CD4-positive, alpha-beta memory T cell (primary cell): Measurements from ENCODE around the gene ATR. TPM values are rescaled to one million over a fixed set of nuclear protein-coding genes. Genes with fewer than 3 reads are reported as not detected.
"Not testable (repeated sequence)": the region's sequence is repeated elsewhere in the genome, so short reads cannot be mapped to it uniquely, and the experiment has no call there.

Experiments
- CTCF ChIA-PET: fragments of 350-600 bp; sonication (Branson Sonifier 250); formaldehyde crosslinking; loops from one replicate; lab custom pipeline; 2021; ENCODE audit warnings: inconsistent platforms; ENCODE audit not compliant: partially characterized antibody; lab: Charles Lee
- POLR2A ChIA-PET: fragments of 350-600 bp; sonication (Branson Sonifier 250); formaldehyde crosslinking; loops from one replicate; lab custom pipeline; 2021; ENCODE audit not compliant: partially characterized antibody; lab: Charles Lee
- DNase-seq, 5 donors: peaks; one replicate each; pipeline versions ENCODE4 v3.0.0 to v3.0.0-alpha.2; 2020 to 2022; ENCODE audit warnings: mixed read lengths in 1 of 5
- H3K27ac ChIP-seq: one replicate; pipeline ENCODE4 v1.7.0; 2013; ENCODE audit warnings: low read depth, low read length
- H3K27me3 ChIP-seq: 2 replicates; pipeline ENCODE4 v1.7.0; 2013; ENCODE audit warnings: mild to moderate bottlenecking, low read length, moderate library complexity; ENCODE audit not compliant: insufficient read depth
- H3K36me3 ChIP-seq: 2 replicates; pipeline ENCODE4 v1.7.0; 2013; ENCODE audit warnings: mild to moderate bottlenecking, low read length, moderate library complexity; ENCODE audit not compliant: insufficient read depth
- H3K4me1 ChIP-seq: 2 replicates; pipeline ENCODE4 v1.7.0; 2013; ENCODE audit warnings: mild to moderate bottlenecking, low read length, moderate library complexity; ENCODE audit not compliant: insufficient read depth
- H3K4me3 ChIP-seq, 2 donors: one replicate each; pipeline ENCODE4 v1.7.0; 2013; ENCODE audit warnings: low read length in 2 of 2, mild to moderate bottlenecking in 1 of 2
- H3K9me3 ChIP-seq, 2 donors: one replicate each; pipeline ENCODE4 v1.7.0; 2013; ENCODE audit warnings: low read length in 2 of 2, control low read depth in 1 of 2; ENCODE audit not compliant: control insufficient read depth in 1 of 2
- H3K27ac Mint-ChIP-seq, 7 donors: one replicate each; pipeline ENCODE4 v1.8.0; 2020 to 2021; ENCODE audit warnings: mixed read lengths in 7 of 7, mild to moderate bottlenecking in 6 of 7, inconsistent platforms in 3 of 7, moderate library complexity in 3 of 7
- H3K27me3 Mint-ChIP-seq, 2 donors: one replicate each; pipeline ENCODE4 v1.8.0; 2020 to 2021; ENCODE audit warnings: mixed read lengths in 2 of 2
- H3K36me3 Mint-ChIP-seq, 2 donors: one replicate each; pipeline ENCODE4 v1.8.0; 2020 to 2021; ENCODE audit warnings: mixed read lengths in 2 of 2, inconsistent platforms in 1 of 2, mild to moderate bottlenecking in 1 of 2
- H3K4me1 Mint-ChIP-seq, 4 donors: one replicate each; pipeline ENCODE4 v1.8.0; 2020 to 2021; ENCODE audit warnings: mixed read lengths in 4 of 4, mild to moderate bottlenecking in 1 of 4
- H3K4me3 Mint-ChIP-seq, 8 donors: one replicate each; pipeline ENCODE4 v1.8.0; 2020 to 2021; ENCODE audit warnings: mixed read lengths in 8 of 8, mild to moderate bottlenecking in 7 of 8, moderate library complexity in 6 of 8, inconsistent platforms in 3 of 8
- H3K9me3 Mint-ChIP-seq, 8 donors: one replicate each; pipeline ENCODE4 v1.8.0; 2020 to 2021; ENCODE audit warnings: mixed read lengths in 8 of 8, mild to moderate bottlenecking in 5 of 8, inconsistent platforms in 3 of 8, moderate library complexity in 1 of 8
- intact Hi-C: fragments of 100-400 bp; cut with micrococcal nuclease; formaldehyde crosslinking; loops from one replicate; pipeline ENCODE4 v1.15.1; 2023
- polyA plus RNA-seq, 2 donors: library from polyadenylated mRNA; unstranded; fragments of 300-500 nt; fragmentation: Illumina TruSeq; gene quantifications; one replicate each; pipeline ENCODE4 v1.2.3, GENCODE V29; 2021
- total RNA-seq, 2 experiments: library from RNA; stranded (reverse); gene quantifications; one replicate each; pipeline ENCODE4 v1.2.3, GENCODE V29; 2021

The ATR gene
- total and polyA plus RNA-seq, 4 experiments from 2014 or later = 4.3 to 45.6 (median 27.3) TPM

DNA sequence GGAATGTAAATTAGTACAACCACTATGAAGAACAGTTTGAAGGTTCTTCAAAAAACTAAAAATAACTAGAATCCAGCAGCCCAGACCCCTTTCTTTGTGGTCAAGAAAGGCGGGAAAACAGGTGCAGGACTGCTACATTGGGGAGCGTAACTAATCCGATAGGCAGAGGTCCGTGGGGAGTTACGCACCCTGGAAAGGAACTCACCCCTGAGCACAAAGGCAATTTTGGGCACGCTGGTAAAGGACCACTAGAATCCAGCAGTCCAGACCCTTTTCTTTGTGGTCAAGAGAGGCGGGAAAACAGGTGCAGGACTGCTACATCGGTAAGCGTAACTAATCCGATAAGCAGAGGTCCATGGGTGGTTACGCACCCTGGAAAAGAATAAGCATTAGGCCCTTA lies 140.4 kb downstream of the ATR start:
- H3K9me3 ChIP-seq, intact Hi-C loops, H3K36me3 ChIP-seq, H3K4me3 ChIP-seq, H3K27me3 Mint-ChIP-seq, H3K27me3 ChIP-seq, CTCF ChIA-PET, H3K27ac Mint-ChIP-seq, POLR2A ChIA-PET, DNase-seq, H3K9me3 Mint-ChIP-seq, H3K27ac ChIP-seq: not testable (repeated sequence)
- peak overlapping the region in 1 of 8 donors; percentile 15 for H3K4me3 Mint-ChIP-seq
- H3K4me1 Mint-ChIP-seq = peaks cover 32 to 59% (median 47%) of the 10 kb centered on the region in 4 donors
- H3K4me1 ChIP-seq = peaks cover 25% of the 10 kb centered on the region
- H3K36me3 Mint-ChIP-seq = peaks cover 9 to 15% of the 10 kb centered on the region in 2 donors

DNA sequence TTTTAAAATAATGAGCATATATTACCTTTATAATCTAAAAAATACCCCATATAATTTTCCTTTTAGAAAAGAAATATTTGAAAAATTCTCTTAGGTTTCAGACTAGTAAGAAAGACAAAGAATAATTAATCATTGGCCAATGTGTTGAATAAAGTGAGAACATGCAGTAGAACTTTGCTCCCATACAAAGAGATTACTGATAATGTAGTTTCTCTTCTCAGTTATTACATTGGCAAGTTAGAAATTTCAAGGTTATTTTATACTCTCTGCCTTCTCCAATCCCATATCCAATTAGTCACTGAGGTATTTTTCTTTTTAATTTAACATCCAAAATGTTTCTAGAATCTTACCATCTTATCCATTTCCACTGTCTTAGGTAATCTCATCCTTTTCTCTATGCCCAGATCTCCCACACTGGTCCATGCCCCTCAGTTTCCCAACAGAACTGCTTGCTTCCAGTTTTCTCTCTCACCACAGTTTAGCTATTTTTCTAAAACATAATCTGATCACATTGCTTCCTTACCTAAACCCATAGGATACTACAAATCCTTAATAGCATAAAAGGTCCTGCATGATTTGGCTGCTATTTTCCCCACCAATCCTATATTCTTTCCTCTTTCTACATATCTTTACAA lies 141.5 kb downstream of the ATR start:
- H3K9me3 ChIP-seq = no peaks in the 10 kb centered on the region
- H3K27ac ChIP-seq = no peak overlapping the region
- Mint-ChIP-seq H3K36me3 (peaks cover 13 to 19% of the 10 kb centered on the region in 2 donors), H3K27ac (peak overlapping the region; percentile 1 to 55 (median 15)), H3K9me3 (no peaks in the 10 kb centered on the region), H3K27me3 (no peaks in the 10 kb centered on the region), H3K4me1 (peaks cover 32 to 51% (median 42%) of the 10 kb centered on the region in 4 donors), H3K4me3 (peak overlapping the region in 4 of 8 donors; percentile 3 to 15 (median 10))
- intact Hi-C loops = no loop called here
- POLR2A ChIA-PET = interaction anchor here (1.2 kb wide), 1 partner anchor 11 kb away, joined by 3 read pairs; the partner anchor contains the start of gene XRN1
- H3K4me3 ChIP-seq = no peak overlapping the region
- no peak for DNase-seq
- CTCF ChIA-PET = no interaction called here
- no peaks in the 10 kb centered on the region for H3K27me3 ChIP-seq
- H3K36me3 ChIP-seq = peaks cover 7% of the 10 kb centered on the region
- H3K4me1 ChIP-seq = peaks cover 25% of the 10 kb centered on the region

DNA sequence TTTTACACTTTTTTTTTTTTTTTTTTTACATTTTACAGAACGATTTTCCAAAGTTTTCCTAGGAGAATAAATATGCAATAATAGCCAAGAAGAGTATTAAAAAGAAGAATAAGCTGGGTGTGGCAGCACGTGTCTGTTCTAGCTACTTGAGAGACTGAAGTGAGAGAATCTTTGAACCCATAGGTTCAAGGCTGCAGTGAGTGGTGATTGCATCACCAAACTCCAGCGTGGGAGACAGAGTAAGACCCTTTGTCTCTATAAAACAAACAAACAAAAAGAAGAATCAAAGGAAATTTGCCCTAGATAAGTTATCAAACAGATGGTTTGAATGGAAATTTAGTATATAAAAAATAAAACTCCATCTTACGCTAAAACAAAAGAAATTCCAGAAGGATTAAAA lies 144.0 kb downstream of the ATR start:
- Mint-ChIP-seq H3K4me3 (no peak overlapping the region), H3K4me1 (peaks cover 31 to 33% (median 32%) of the 10 kb centered on the region in 4 donors), H3K27ac (no peak overlapping the region), H3K36me3 (peaks cover 28 to 29% of the 10 kb centered on the region in 2 donors), H3K27me3 (no peaks in the 10 kb centered on the region), H3K9me3 (no peaks in the 10 kb centered on the region)
- no peaks in the 10 kb centered on the region for H3K9me3 ChIP-seq
- intact Hi-C loops = no loop called here
- DNase-seq = no peak
- H3K27ac ChIP-seq = no peak overlapping the region
- H3K36me3 ChIP-seq = peaks cover 12% of the 10 kb centered on the region
- peaks cover 20% of the 10 kb centered on the region for H3K4me1 ChIP-seq
- ChIA-PET POLR2A (interaction anchor here (0.7 kb wide), 1 partner anchor 9 kb away, joined by 3 read pairs; no protein-coding TSS in a partner anchor), CTCF (interaction anchor here (0.7 kb wide), 4 partner anchors 10 to 582 kb away, joined by 3 read pairs; no protein-coding TSS in a partner anchor)
- no peaks in the 10 kb centered on the region for H3K27me3 ChIP-seq
- no peak overlapping the region for H3K4me3 ChIP-seq

DNA sequence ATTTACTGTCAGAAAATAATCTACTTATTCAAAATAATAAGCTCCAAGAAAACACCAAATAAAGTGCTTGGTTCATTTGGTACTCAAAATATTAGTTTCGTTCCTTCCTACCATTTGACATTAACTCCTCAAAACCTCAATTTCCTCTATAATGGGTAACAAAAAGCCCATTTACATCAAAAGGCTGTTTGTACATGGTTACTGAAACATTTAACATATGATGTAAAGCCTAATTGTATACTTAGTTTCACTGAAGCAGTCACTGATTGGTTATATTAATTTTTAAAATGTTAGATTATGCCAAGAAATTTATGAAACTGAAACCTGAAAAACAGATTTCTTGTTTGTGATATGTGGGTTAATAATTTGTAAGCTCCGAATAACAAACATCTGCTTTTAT lies 145.4 kb downstream of the ATR start:
- Histone ChIP-seq H3K27ac (no peak overlapping the region), H3K4me3 (no peak overlapping the region), H3K36me3 (peaks cover 12% of the 10 kb centered on the region), H3K27me3 (no peaks in the 10 kb centered on the region), H3K9me3 (no peaks in the 10 kb centered on the region), H3K4me1 (peaks cover 15% of the 10 kb centered on the region)
- intact Hi-C loops = no loop called here
- H3K4me3 Mint-ChIP-seq = no peak overlapping the region
- no peaks in the 10 kb centered on the region for H3K27me3 Mint-ChIP-seq
- H3K36me3 Mint-ChIP-seq = peaks cover 38 to 40% of the 10 kb centered on the region in 2 donors
- no peaks in the 10 kb centered on the region for H3K9me3 Mint-ChIP-seq
- H3K27ac Mint-ChIP-seq = no peak overlapping the region
- DNase-seq = no peak
- H3K4me1 Mint-ChIP-seq = peaks cover 17 to 31% (median 22%) of the 10 kb centered on the region in 4 donors
- CTCF ChIA-PET = interaction anchor here (1.4 kb wide), 1 partner anchor 10 kb away, joined by 3 read pairs; no protein-coding TSS in a partner anchor
- POLR2A ChIA-PET = no interaction called here

DNA sequence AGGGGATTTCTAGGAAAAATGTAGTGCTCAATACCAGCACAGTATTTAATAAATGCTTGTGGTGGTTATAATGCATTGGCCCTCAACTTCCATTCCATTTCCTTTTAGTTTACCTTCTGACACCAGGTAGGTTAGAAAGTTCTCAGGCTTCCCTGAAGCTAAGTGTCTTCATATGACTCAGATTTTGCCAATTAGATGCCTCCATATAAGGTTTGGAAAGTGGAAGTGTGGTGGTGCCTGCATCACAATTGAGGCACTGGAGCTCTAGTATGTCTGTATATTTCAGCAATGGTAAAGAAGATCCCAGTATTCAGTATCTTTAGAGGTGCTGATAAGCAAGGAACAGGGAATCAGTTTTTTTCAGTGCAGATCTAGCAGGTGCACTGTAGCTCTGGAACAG lies 149.0 kb downstream of the ATR start:
- intact Hi-C loops = no loop called here
- peaks cover 0 to 26% (median 15%) of the 10 kb centered on the region in 4 donors for H3K4me1 Mint-ChIP-seq
- no peaks in the 10 kb centered on the region for H3K27me3 Mint-ChIP-seq
- no peak overlapping the region for H3K27ac Mint-ChIP-seq
- no peaks in the 10 kb centered on the region for H3K27me3 ChIP-seq
- CTCF ChIA-PET = no interaction called here
- peaks cover 12% of the 10 kb centered on the region for H3K36me3 ChIP-seq
- no peak overlapping the region for H3K4me3 Mint-ChIP-seq
- H3K4me1 ChIP-seq = peaks cover 5% of the 10 kb centered on the region
- POLR2A ChIA-PET = no interaction called here
- peaks cover 36 to 51% of the 10 kb centered on the region in 2 donors for H3K36me3 Mint-ChIP-seq
- H3K4me3 ChIP-seq = no peak overlapping the region
- no peak for DNase-seq
- H3K9me3 Mint-ChIP-seq = no peaks in the 10 kb centered on the region
- no peak overlapping the region for H3K27ac ChIP-seq
- H3K9me3 ChIP-seq = no peaks in the 10 kb centered on the region

DNA sequence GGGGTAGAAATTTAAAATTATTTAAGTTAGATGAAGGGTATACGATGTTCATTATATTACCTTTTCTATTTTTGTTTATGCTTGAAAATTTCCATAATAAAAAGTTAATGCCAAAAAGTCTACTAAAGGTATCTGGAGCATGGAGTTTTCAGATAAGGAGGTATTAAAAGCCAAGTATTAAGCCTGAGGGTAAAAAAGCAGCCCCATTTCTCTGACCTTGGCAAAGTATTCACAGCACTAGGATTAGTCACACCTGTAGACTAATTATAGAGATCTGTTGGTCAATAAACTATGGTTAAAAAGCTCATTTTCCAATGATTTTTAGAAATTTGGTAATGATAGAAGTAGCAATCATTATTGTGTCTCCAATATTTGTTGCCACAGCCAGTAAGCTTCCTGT lies 153.8 kb downstream of the ATR start:
- Histone ChIP-seq H3K27me3 (no peaks in the 10 kb centered on the region), H3K36me3 (peaks cover 20% of the 10 kb centered on the region), H3K9me3 (no peaks in the 10 kb centered on the region), H3K4me1 (no peaks in the 10 kb centered on the region), H3K27ac (no peak overlapping the region), H3K4me3 (no peak overlapping the region)
- H3K4me3 Mint-ChIP-seq = no peak overlapping the region
- ChIA-PET POLR2A (no interaction called here), CTCF (interaction anchor here (1.2 kb wide), 1 partner anchor 10 kb away, joined by 3 read pairs; no protein-coding TSS in a partner anchor)
- no peaks in the 10 kb centered on the region for H3K27me3 Mint-ChIP-seq
- H3K36me3 Mint-ChIP-seq = peaks cover 35 to 58% of the 10 kb centered on the region in 2 donors
- no peak overlapping the region for H3K27ac Mint-ChIP-seq
- no peak for DNase-seq
- no peaks in the 10 kb centered on the region for H3K9me3 Mint-ChIP-seq
- intact Hi-C loops = no loop called here
- H3K4me1 Mint-ChIP-seq = peaks cover 0 to 12% (median 7%) of the 10 kb centered on the region in 4 donors

DNA sequence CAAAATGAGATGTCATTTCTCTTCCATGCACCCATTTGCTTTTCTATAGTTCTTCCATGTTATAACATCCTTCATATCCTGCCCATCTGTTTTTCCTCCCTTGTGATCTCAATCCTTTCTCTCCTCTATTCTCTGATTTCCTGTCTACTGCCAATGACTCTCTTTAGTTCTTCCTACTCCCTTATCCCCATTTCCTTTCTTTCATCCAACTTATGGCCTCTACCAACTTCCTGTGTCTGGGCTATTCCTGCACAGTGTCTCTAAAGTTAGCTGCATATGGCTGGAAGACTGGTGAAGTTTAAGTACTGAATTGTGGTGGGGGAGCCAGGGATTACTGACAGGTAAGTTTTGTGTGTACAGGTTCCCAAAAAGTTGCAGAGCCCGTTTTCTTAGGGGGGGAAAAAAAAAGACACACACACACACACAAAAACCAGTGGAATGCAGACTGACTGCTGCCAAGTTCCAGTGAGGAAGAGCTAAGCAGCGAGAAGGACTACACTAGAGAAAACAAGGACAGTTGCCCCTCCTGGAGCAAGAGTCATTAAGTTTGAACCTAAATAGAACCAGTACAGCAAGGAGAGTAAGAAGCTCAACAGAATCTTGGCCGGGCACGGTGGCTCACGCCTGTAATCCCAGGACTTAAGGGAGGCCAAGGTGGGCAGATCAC lies 159.5 kb downstream of the ATR start:
- no peaks in the 10 kb centered on the region for H3K27me3 ChIP-seq
- Mint-ChIP-seq H3K9me3 (no peaks in the 10 kb centered on the region), H3K36me3 (peaks cover 34 to 59% of the 10 kb centered on the region in 2 donors), H3K27ac (peak overlapping the region in 5 of 7 donors; percentile 7 to 84 (median 24)), H3K4me1 (peaks cover 0 to 2% (median 0%) of the 10 kb centered on the region in 4 donors), H3K4me3 (no peak overlapping the region), H3K27me3 (no peaks in the 10 kb centered on the region)
- DNase-seq = no peak
- H3K9me3 ChIP-seq = no peaks in the 10 kb centered on the region
- H3K36me3 ChIP-seq = peaks cover 42% of the 10 kb centered on the region
- intact Hi-C loops = no loop called here
- ChIA-PET CTCF (no interaction called here), POLR2A (no interaction called here)
- H3K27ac ChIP-seq = no peak overlapping the region
- no peak overlapping the region for H3K4me3 ChIP-seq
- no peaks in the 10 kb centered on the region for H3K4me1 ChIP-seq
